ENCODE data around the gene NLGN4Y.

- TF ChIP-seq CTCF (conservative IDR thresholded peaks at IDR 0.05 in 1 of 2, IDR thresholded peaks at IDR 0.05 in 1 of 2; ENCODE audit: low read depth in 1 of 2, low read length in 2 of 2) (no peak), EZH2 (IDR thresholded peaks at IDR 0.05; ENCODE audit: low read length, missing control alignments) (no peak)
Measured at GRCh38 chrY:14581294-14581693, 57.0 kb downstream of the NLGN4Y start.
